Panc1 (cell line): ENCODE data around the gene MFSD6L. TPM values are rescaled to one million over a fixed set of nuclear protein-coding genes. Genes with fewer than 3 reads are reported as not detected.

ENCODE experiments used
- ATAC-seq: fragments of 200-7000 bp; cut with Tn5 transposase; 2 replicates; pipeline ENCODE4 v1.9.1; 2020; ENCODE audit warnings: mild to moderate bottlenecking, moderate library complexity
- BruUV-seq: library from RNA; stranded (reverse); fragments of 400-500 nt; replicated peaks from 2 replicates; lab custom pipeline; 2021; lab: Mats Ljungman, UMichigan
- CTCF ChIA-PET: fragments of 300-600 bp; sonication (Branson Sonifier 250); formaldehyde crosslinking; loops from one replicate; lab custom pipeline; 2022; ENCODE audit warnings: antibody characterized with exemption; lab: Charles Lee
- POLR2A ChIA-PET: fragments of 300-600 bp; sonication (Branson Sonifier 250); formaldehyde crosslinking; loops from one replicate; lab custom pipeline; 2022; ENCODE audit warnings: antibody characterized with exemption; lab: Charles Lee
- DNase-seq: peaks from one replicate; pipeline ENCODE4 v3.0.0-alpha.2; 2010; ENCODE audit warnings: low read depth, low spot score
- H3K27ac ChIP-seq: 2 replicates; pipeline ENCODE4 v1.5.1; 2011; ENCODE audit warnings: mild to moderate bottlenecking, low read length, inconsistent platforms
- H3K27me3 ChIP-seq: fragments of 200-500 bp; sonication (Bioruptor generic); 2 replicates; pipeline ENCODE4 v1.6.0; 2014; ENCODE audit warnings: low read length, inconsistent platforms; ENCODE audit not compliant: control insufficient read depth, insufficient read depth
- H3K36me3 ChIP-seq: fragments of 200-500 bp; sonication (Bioruptor generic); 2 replicates; pipeline ENCODE4 v1.5.1; 2014; ENCODE audit warnings: inconsistent platforms, mild to moderate bottlenecking, low read length, moderate library complexity; ENCODE audit not compliant: control insufficient read depth, insufficient read depth
- H3K4me1 ChIP-seq: 2 replicates; pipeline ENCODE4 v1.5.1; 2011; ENCODE audit warnings: inconsistent platforms, mild to moderate bottlenecking, low read length, moderate library complexity; ENCODE audit not compliant: control insufficient read depth, insufficient read depth
- H3K4me3 ChIP-seq, 2 experiments: 2 replicates each; pipeline ENCODE4 v1.5.1; 2011 to 2012; ENCODE audit warnings: low read depth in 2 of 2, low read length in 2 of 2, mild to moderate bottlenecking in 2 of 2, inconsistent platforms in 1 of 2, moderate library complexity in 1 of 2
- H3K9me3 ChIP-seq: fragments of 200-500 bp; sonication (Bioruptor generic); 2 replicates; pipeline ENCODE4 v1.5.1; 2014; ENCODE audit warnings: low read depth, mild to moderate bottlenecking, inconsistent platforms, low read length, moderate library complexity; ENCODE audit not compliant: control insufficient read depth, insufficient read depth
- POLR2AphosphoS5 ChIP-seq: IDR thresholded peaks from 2 replicates; pipeline ENCODE4 v1.6.1; 2012; ENCODE audit warnings: mild to moderate bottlenecking, low read depth, low read length, moderate library complexity
- SIN3A ChIP-seq: IDR thresholded peaks from 2 replicates; pipeline ENCODE4 v1.6.1; 2012; ENCODE audit warnings: low read depth, mild to moderate bottlenecking, low read length, moderate library complexity, borderline replicate concordance; ENCODE audit not compliant: insufficient read depth
- TCF7L2 ChIP-seq: IDR thresholded peaks from 2 replicates; pipeline ENCODE4 v1.6.1; 2011; ENCODE audit warnings: mild to moderate bottlenecking, low read depth, low read length, inconsistent platforms
- in situ Hi-C: cut with HindIII; loops from 2 replicates; pipeline ENCODE4 v1.10.0; 2016; ENCODE audit warnings: low sequenced_read_pairs, low pct_unique_long_range_greater_than_20kb
- intact Hi-C: fragments of 100-400 bp; cut with micrococcal nuclease; formaldehyde crosslinking; loops from one replicate; pipeline ENCODE4 v1.10.0; 2022; ENCODE audit not compliant: unreplicated experiment
- total RNA-seq: library from RNA; stranded (reverse); gene quantifications from one replicate; pipeline ENCODE4 v1.2.1, GENCODE V29; 2021; ENCODE audit not compliant: unreplicated experiment
- TF ChIP-seq, protein P1 (sequence below), 2 experiments: IDR thresholded peaks; 2 replicates each; pipeline ENCODE4 v1.6.1; 2011 to 2012; ENCODE audit warnings: low read depth in 2 of 2, control low read depth in 1 of 2, low read length in 1 of 2, mild to moderate bottlenecking in 1 of 2, moderate library complexity in 1 of 2; ENCODE audit not compliant: insufficient read depth in 1 of 2
- TF ChIP-seq, protein P2 (sequence below): fragments of 450-650 bp; IDR thresholded peaks from 2 replicates; pipeline ENCODE4 v1.5.1; 2017; ENCODE audit warnings: mild to moderate bottlenecking

The MFSD6L gene
- total RNA-seq, 1 experiment from 2014 or later: not detected

DNA sequence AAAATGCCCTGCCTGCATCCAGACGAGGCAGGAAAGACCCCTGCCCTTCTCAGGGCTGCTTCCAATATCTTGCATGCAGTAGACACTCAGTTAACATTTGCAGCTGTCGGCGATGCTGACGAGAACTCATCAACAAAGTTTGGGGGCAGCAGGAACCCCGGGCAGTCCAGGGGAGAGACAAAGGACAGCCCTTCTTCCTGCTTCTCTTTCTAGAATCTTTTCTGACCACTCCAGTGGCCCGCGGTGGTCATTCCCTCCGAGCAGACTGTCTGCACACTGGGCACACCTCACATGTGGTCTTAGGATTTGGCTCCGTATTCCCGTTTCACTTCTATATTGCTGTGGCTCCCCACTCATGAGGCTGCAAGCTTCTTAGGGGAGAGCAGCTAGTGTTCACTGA lies 31.0 kb upstream of the MFSD6L start:
- Histone ChIP-seq H3K4me1 (no peaks in the 10 kb centered on the region), H3K9me3 (no peaks in the 10 kb centered on the region), H3K4me3 (no peak overlapping the region), H3K36me3 (no peaks in the 10 kb centered on the region), H3K27me3 (peaks cover 3% of the 10 kb centered on the region), H3K27ac (no peak overlapping the region)
- POLR2A ChIA-PET: no interaction called here
- ATAC-seq (no peak), DNase-seq (no peak)
- CTCF ChIA-PET: no interaction called here
- in situ Hi-C loops (no loop called here), intact Hi-C loops (no loop called here)
- TF ChIP-seq, protein P1, sequence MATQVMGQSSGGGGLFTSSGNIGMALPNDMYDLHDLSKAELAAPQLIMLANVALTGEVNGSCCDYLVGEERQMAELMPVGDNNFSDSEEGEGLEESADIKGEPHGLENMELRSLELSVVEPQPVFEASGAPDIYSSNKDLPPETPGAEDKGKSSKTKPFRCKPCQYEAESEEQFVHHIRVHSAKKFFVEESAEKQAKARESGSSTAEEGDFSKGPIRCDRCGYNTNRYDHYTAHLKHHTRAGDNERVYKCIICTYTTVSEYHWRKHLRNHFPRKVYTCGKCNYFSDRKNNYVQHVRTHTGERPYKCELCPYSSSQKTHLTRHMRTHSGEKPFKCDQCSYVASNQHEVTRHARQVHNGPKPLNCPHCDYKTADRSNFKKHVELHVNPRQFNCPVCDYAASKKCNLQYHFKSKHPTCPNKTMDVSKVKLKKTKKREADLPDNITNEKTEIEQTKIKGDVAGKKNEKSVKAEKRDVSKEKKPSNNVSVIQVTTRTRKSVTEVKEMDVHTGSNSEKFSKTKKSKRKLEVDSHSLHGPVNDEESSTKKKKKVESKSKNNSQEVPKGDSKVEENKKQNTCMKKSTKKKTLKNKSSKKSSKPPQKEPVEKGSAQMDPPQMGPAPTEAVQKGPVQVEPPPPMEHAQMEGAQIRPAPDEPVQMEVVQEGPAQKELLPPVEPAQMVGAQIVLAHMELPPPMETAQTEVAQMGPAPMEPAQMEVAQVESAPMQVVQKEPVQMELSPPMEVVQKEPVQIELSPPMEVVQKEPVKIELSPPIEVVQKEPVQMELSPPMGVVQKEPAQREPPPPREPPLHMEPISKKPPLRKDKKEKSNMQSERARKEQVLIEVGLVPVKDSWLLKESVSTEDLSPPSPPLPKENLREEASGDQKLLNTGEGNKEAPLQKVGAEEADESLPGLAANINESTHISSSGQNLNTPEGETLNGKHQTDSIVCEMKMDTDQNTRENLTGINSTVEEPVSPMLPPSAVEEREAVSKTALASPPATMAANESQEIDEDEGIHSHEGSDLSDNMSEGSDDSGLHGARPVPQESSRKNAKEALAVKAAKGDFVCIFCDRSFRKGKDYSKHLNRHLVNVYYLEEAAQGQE (IDR thresholded peaks at IDR 0.05; ENCODE audit: insufficient read depth in 1 of 2, low read depth in 2 of 2, low read length in 1 of 2): no peak
- TF ChIP-seq, protein P2, sequence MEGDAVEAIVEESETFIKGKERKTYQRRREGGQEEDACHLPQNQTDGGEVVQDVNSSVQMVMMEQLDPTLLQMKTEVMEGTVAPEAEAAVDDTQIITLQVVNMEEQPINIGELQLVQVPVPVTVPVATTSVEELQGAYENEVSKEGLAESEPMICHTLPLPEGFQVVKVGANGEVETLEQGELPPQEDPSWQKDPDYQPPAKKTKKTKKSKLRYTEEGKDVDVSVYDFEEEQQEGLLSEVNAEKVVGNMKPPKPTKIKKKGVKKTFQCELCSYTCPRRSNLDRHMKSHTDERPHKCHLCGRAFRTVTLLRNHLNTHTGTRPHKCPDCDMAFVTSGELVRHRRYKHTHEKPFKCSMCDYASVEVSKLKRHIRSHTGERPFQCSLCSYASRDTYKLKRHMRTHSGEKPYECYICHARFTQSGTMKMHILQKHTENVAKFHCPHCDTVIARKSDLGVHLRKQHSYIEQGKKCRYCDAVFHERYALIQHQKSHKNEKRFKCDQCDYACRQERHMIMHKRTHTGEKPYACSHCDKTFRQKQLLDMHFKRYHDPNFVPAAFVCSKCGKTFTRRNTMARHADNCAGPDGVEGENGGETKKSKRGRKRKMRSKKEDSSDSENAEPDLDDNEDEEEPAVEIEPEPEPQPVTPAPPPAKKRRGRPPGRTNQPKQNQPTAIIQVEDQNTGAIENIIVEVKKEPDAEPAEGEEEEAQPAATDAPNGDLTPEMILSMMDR: no peak
- no peak for TF ChIP-seq POLR2AphosphoS5
- no TSS peak for BruUV-seq

DNA sequence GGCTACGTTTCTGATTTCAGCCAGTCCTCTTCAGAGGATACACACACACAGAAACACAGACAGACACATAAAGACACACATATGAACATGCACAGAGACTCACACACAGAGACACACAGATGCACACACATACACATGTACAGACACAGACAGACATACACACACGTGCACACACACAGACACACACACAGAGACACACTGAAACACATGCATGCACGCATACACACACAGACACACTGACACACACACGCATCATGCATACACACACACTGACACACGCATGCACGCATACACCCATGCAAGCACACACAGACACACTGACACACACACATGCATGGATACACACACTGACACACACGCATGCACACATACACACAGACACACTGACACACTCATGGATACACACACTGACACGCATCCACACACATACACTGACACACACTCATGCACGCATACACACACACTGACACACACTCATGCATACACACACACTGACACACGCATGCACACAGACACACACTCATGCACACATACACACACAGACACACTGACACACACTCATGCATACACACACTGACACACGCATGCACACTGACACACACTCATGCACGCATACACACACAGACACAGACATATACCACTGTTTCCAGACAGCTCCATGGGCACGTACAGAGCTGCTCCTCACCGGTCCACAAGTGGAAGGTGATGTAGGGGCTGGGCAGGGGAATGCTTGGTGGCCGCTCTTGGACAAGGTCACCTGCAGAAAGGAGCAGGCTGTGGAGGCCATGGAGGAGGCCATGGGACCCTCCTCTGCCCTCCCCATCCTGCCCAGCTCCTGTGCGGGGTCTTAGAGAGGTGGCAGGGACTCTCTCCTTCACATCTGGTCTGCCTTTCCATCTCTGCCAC lies 30.1 kb upstream of the MFSD6L start:
- intact Hi-C loops (no loop called here), in situ Hi-C loops (no loop called here)
- peaks cover 3% of the 10 kb centered on the region for H3K27me3 ChIP-seq
- ATAC-seq (no peak), DNase-seq (no peak)
- no peak overlapping the region for H3K27ac ChIP-seq
- CTCF ChIA-PET: no interaction called here
- POLR2A ChIA-PET: no interaction called here
- H3K4me3 ChIP-seq: no peak overlapping the region
- peaks cover 4% of the 10 kb centered on the region; the same call in 1 of the 2 replicates for H3K9me3 ChIP-seq
- no peaks in the 10 kb centered on the region for H3K4me1 ChIP-seq
- BruUV-seq: no TSS peak
- TF ChIP-seq, protein P2: no peak
- TF ChIP-seq SIN3A (no peak), POLR2AphosphoS5 (no peak), TCF7L2 (no peak)
- TF ChIP-seq, protein P1 (IDR thresholded peaks at IDR 0.05; ENCODE audit: insufficient read depth in 1 of 2, low read depth in 2 of 2, low read length in 1 of 2): no peak
- no peaks in the 10 kb centered on the region for H3K36me3 ChIP-seq
